Activated CD4-positive, CD25-positive, alpha-beta regulatory T cell treated with anti-CD3 and anti-CD28 coated beads, Interleukin-2, amount 50 U/mL, for 16 hours (primary cell): ENCODE measurements around the gene TSKU.
"Not testable (repeated sequence)": the region's sequence is repeated elsewhere in the genome, so short reads cannot be mapped to it uniquely, and the experiment has no call there.

Experiments used
- DNase-seq: peaks from one replicate; pipeline ENCODE4 v3.0.0-alpha.2; 2020; ENCODE audit warnings: low read depth, low spot score

TSKU gene

GRCh38 chr11:76824083-76824939 lies 41.2 kb downstream of the TSKU start:
- DNase-seq = no peak

GRCh38 chr11:76824980-76825725 lies 42.0 kb downstream of the TSKU start:
- no peak for DNase-seq

GRCh38 chr11:76825726-76826396 lies 42.7 kb downstream of the TSKU start:
- no peak for DNase-seq

- DNase-seq = not testable (repeated sequence)
Measured at GRCh38 chr11:76826508-76826907, 43.4 kb downstream of the TSKU start.

GRCh38 chr11:76827005-76827404 lies 43.8 kb downstream of the TSKU start:
- DNase-seq = not testable (repeated sequence)

- DNase-seq = no peak
Measured at GRCh38 chr11:76830639-76831327, 47.6 kb downstream of the TSKU start.

- DNase-seq = no peak
Measured at GRCh38 chr11:76831686-76832310, 48.6 kb downstream of the TSKU start.

- DNase-seq = no peak
Measured at GRCh38 chr11:76832361-76832760, 49.2 kb downstream of the TSKU start.

- DNase-seq = no peak
Measured at GRCh38 chr11:76834151-76834550, 51.0 kb downstream of the TSKU start.

- no peak for DNase-seq
Measured at GRCh38 chr11:76835036-76835435, 51.9 kb downstream of the TSKU start.

GRCh38 chr11:76835928-76836612 lies 52.9 kb downstream of the TSKU start:
- no peak for DNase-seq

- no peak for DNase-seq
Measured at GRCh38 chr11:76836613-76837291, 53.6 kb downstream of the TSKU start.

- DNase-seq = no peak
Measured at GRCh38 chr11:76837696-76838677, 54.8 kb downstream of the TSKU start.

GRCh38 chr11:76838678-76839068 lies 55.5 kb downstream of the TSKU start:
- DNase-seq = no peak

- DNase-seq = no peak
Measured at GRCh38 chr11:76839311-76839710, 56.2 kb downstream of the TSKU start.

GRCh38 chr11:76841923-76842452 lies 58.8 kb downstream of the TSKU start:
- DNase-seq = no peak

- no peak for DNase-seq
Measured at GRCh38 chr11:76843907-76844306, 60.8 kb downstream of the TSKU start.

GRCh38 chr11:76844511-76844910 lies 61.4 kb downstream of the TSKU start:
- no peak for DNase-seq

- no peak for DNase-seq
Measured at GRCh38 chr11:76845069-76845468, 61.9 kb downstream of the TSKU start.
